Measurements from ENCODE around the gene BRPF3.

- TF ChIP-seq, protein P1, sequence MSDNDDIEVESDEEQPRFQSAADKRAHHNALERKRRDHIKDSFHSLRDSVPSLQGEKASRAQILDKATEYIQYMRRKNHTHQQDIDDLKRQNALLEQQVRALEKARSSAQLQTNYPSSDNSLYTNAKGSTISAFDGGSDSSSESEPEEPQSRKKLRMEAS (IDR thresholded peaks at IDR 0.05; ENCODE audit: low read depth, low read length) = no peak
- TF ChIP-seq RELA (IDR thresholded peaks at IDR 0.05; ENCODE audit: borderline replicate concordance, partially characterized antibody) (no peak), JUND (IDR thresholded peaks at IDR 0.05; ENCODE audit: low read depth, low read length) (no peak), EZH2 (IDR thresholded peaks at IDR 0.05; ENCODE audit: borderline replicate concordance, control insufficient read depth, low read depth, low read length) (no peak), NFYB (IDR thresholded peaks at IDR 0.05; ENCODE audit: insufficient read depth, low read depth, low read length) (no peak)
- TF ChIP-seq, protein P2, sequence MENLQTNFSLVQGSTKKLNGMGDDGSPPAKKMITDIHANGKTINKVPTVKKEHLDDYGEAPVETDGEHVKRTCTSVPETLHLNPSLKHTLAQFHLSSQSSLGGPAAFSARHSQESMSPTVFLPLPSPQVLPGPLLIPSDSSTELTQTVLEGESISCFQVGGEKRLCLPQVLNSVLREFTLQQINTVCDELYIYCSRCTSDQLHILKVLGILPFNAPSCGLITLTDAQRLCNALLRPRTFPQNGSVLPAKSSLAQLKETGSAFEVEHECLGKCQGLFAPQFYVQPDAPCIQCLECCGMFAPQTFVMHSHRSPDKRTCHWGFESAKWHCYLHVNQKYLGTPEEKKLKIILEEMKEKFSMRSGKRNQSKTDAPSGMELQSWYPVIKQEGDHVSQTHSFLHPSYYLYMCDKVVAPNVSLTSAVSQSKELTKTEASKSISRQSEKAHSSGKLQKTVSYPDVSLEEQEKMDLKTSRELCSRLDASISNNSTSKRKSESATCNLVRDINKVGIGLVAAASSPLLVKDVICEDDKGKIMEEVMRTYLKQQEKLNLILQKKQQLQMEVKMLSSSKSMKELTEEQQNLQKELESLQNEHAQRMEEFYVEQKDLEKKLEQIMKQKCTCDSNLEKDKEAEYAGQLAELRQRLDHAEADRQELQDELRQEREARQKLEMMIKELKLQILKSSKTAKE (IDR thresholded peaks at IDR 0.05; ENCODE audit: low read depth, poor library complexity, severe bottlenecking) = no peak
Measured at GRCh38 chr6:36150283-36150682, 46.3 kb upstream of the BRPF3 start.

Measured in GM12878 (cell line).